D721Med (cell line): Measurements from ENCODE around the gene LRWD1.
A peak's percentile ranks its signal among the peaks of the same experiment; 100 is the strongest.

ENCODE experiments used
- DNase-seq: peaks from one replicate; pipeline ENCODE4 v3.0.0; 2011; ENCODE audit warnings: low spot score; ENCODE audit not compliant: insufficient read length
- FAIRE-seq: peaks from 2 replicates; lab custom pipeline; 2011; peaks lifted over from hg19 to GRCh38; lab: Jason Lieb, UNC
- TF ChIP-seq, protein P1 (sequence below): IDR thresholded peaks from 2 replicates; pipeline ENCODE4 v1.5.1; 2012; ENCODE audit warnings: mild to moderate bottlenecking, control low read depth; ENCODE audit not compliant: insufficient read depth; ENCODE audit errors: missing control alignments

LRWD1 gene

GRCh38 chr7:102431617-102432298 is 33.0 kb upstream of the LRWD1 start:
- TF ChIP-seq, protein P1, sequence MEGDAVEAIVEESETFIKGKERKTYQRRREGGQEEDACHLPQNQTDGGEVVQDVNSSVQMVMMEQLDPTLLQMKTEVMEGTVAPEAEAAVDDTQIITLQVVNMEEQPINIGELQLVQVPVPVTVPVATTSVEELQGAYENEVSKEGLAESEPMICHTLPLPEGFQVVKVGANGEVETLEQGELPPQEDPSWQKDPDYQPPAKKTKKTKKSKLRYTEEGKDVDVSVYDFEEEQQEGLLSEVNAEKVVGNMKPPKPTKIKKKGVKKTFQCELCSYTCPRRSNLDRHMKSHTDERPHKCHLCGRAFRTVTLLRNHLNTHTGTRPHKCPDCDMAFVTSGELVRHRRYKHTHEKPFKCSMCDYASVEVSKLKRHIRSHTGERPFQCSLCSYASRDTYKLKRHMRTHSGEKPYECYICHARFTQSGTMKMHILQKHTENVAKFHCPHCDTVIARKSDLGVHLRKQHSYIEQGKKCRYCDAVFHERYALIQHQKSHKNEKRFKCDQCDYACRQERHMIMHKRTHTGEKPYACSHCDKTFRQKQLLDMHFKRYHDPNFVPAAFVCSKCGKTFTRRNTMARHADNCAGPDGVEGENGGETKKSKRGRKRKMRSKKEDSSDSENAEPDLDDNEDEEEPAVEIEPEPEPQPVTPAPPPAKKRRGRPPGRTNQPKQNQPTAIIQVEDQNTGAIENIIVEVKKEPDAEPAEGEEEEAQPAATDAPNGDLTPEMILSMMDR = no peak
- FAIRE-seq (no peak), DNase-seq (no peak)

- TF ChIP-seq, protein P1 = no peak
- FAIRE-seq (no peak), DNase-seq (no peak)
Measured at GRCh38 chr7:102432442-102433218, 32.2 kb upstream of the LRWD1 start.

DNA sequence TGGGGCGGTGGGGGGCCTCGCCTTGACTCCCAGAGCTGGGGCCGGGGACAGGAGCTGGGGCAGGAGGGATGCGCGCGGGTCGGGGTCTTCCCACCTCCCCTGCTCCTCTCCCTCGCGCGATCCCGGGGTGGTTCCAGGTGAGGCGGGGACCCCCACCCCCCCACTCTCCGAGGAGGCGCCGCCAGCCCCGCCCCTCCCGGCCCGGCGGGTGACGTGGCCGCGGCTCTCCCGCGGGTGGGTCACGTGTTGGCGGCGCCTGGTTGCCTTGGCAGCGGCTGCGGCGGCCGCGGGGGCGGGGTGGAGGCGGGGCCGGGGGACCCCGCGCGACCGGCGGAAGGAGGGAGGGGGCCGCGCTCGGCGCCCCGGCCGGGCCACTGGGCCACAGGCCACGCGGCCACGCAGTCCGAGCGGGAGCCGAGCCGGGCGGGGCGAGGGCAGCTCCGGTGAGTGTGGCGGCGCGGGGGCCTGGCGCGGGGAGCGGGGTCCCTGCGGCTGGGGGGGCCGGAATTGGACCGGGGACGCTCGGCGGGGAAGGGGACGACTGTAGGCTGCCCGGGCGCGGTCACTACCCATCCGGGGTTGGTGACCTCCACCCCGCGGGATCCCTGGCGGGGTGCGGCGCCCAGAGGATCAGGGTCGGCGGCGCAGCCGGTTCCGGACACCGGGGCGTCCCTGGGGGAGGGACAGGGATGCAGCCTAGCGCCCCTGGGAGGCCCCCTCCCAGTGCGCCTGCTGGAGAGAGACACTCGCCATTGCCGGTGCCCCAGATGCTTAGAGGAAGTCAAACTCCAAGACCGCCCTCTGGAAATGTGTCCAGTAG is 31.4 kb upstream of the LRWD1 start, which contains the start of gene ORAI2:
TSS of gene ORAI2 (plus strand) at position 357 of the 820 bp plus-strand sequence. CDS start 5,382 bp downstream, outside the sequence.
- DNase-seq (peak; percentile 80), FAIRE-seq (no peak)
- TF ChIP-seq, protein P1 = no peak

DNA sequence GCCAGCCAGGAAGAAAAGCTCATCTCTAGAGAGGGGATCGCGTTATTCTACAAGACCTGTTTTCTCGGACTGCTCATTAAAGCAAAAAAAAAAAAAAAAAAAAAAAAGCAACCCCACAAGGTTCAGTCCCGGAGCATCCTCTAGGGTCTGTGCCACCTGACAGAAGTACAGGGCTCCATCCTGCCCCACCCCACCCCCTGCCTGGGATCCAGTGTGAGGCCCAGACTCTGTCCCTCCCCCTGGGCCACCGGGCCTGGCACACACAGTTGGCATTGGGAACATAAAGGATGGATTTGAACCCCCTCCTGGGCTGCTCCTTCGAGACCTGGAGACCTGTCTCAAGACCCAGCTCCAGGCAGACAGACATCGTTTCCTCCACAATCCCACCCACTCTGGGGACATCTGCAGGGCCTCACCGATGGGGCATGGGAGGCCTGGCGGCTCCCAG is 30.7 kb upstream of the LRWD1 start:
- no peak for FAIRE-seq

DNA sequence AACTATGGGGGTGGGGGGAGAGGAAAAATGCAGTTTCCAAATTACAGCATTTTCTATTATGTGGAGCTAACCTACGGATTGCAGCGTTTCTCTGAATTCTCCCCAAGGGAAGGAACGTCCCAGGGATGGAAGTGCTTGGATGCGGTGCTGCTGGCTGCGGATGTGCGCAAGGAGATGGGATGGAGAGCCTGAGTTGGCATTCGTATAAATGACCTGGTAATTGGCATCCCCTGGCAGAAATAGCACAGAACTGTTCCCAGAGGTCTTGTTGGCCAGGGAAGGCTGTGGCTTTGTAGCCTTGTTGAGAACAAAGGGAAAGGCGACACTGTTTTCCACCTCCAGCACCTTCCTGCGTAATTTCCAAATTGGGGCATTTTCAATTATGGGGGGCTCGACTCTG is 28.7 kb upstream of the LRWD1 start:
- DNase-seq = no peak
- FAIRE-seq = no peak
- TF ChIP-seq, protein P1 = no peak

More for the DNA sequence above, 30.7 kb upstream of the LRWD1 start:
- no peak for DNase-seq
- TF ChIP-seq, protein P1 = no peak

- FAIRE-seq (no peak), DNase-seq (no peak)
- TF ChIP-seq, protein P1 = no peak
Measured at GRCh38 chr7:102439963-102440795, 24.6 kb upstream of the LRWD1 start.
